Activated CD4-positive, CD25-positive, alpha-beta regulatory T cell treated with anti-CD3 and anti-CD28 coated beads, Interleukin-2, amount 50 U/mL, for 24 hours (primary cell): Measurements from ENCODE around the gene ERCC2.
"Not testable (repeated sequence)": the region's sequence is repeated elsewhere in the genome, so short reads cannot be mapped to it uniquely, and the experiment has no call there.

ENCODE experiments used
- ATAC-seq, 2 donors: fragments of 150-1000 bp; cut with Tn5 transposase; one replicate each; pipeline ENCODE4 v1.10.0; 2021; ENCODE audit warnings: mild to moderate bottlenecking in 1 of 2, moderate library complexity in 1 of 2

The ERCC2 gene

DNA sequence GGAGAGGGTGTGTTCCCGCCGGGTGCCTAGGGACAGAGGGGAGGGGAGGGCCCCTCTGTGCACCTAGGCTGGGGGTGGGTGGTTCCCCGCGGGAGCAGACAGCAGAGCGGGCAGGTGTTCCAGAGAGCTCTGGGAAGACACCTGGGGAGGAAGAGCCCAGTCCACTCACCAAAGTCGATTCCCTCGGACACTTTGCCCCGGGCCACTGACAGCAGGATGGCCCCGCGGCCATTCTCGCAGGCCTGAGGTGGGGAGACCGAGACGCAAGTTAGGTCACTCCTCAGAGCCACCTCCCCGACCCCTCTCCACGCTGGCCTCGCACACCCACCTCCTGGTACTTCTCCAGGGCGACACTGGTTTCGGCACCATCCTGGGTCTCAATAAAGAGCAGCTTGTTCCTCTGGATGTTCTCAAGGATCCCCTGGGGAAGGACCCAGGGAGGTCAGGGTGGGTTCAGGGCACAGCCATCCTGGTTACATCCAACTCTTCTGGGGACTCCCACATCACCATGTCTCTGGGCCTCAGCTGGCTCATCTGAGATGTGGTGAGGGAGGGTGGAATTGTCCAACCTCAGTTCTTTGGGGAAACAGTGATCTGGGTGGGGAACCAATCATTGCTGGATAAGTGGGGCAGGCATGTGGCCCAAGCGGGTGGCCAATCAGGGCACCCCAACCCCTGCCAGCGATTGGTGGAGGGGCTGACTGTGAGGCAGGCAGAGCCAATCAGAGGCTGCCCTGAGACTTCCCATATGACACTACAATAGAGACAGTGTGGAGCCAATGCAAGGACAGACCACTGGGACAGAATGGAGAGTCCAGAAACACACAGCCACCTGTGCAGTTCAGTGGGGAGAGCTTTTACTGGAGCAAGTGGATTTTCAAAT, 17.2 kb downstream of the ERCC2 start:
- ATAC-seq, result peak in 1 of 2 donors; percentile 10

DNA sequence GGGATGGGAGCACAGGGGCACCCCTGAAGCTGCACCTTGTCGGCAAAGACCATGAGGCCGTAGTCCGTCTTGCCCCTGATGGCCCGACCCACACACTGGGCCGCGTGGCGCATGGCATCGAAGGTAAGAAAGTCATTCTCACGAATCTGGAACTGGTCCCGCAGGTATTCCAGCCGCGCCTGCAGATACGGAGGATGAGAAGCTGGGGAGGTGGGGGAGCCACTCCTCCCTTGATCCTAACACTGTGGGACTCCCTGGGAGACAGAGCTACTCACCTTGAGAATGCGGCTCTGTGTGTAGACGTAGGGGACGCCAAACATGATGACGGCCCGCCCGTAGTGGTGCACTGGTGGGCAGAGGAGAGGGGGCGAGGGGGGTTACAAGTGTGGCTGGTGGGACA, 17.9 kb downstream of the ERCC2 start:
- no peak for ATAC-seq

DNA sequence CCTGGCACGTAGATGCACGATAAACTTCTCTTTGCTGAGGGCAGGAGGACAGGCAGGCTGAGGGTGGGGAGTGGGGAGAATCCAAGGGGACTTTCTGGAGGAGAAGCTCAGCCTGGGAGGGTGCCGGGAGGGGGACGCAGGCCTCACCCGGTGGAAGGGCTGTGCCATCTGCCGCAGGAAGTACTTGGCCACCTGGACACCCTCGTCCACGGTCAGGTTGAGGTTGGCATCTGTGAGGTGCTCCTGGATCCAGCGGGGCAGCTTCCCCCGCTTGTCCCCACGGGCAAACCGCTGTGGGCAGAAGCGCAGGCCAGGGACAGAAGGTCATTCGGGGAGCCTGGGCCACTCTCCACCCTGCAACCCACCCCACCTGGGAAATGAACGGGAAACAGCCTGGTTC, 18.3 kb downstream of the ERCC2 start:
- ATAC-seq, result no peak

DNA sequence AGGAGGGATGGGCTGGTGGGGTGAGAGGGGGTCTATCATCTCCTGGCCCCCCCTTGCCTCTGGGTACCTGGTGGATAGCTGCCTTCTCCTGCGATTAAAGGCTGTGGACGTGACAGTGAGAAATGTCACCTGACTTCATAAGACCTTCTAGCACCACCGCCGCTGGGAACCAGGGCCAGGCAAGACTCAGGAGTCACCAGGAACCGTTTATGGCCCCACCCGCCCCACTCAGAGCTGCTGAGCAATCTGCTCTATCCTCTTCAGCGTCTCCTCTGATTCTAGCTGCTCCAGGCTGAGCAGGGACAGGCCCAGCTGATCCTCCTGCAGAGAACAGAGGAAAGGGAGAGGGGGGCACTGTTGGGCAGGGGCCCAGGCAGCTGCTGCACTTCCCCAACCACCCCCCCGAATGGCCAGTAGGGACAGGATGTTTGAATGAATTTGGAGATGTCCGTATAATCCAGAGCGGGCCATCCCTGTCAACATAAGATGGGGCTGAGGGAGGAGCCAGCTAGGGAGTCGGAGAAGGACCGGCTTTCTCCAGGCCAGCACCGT, 18.9 kb downstream of the ERCC2 start:
- no peak for ATAC-seq

DNA sequence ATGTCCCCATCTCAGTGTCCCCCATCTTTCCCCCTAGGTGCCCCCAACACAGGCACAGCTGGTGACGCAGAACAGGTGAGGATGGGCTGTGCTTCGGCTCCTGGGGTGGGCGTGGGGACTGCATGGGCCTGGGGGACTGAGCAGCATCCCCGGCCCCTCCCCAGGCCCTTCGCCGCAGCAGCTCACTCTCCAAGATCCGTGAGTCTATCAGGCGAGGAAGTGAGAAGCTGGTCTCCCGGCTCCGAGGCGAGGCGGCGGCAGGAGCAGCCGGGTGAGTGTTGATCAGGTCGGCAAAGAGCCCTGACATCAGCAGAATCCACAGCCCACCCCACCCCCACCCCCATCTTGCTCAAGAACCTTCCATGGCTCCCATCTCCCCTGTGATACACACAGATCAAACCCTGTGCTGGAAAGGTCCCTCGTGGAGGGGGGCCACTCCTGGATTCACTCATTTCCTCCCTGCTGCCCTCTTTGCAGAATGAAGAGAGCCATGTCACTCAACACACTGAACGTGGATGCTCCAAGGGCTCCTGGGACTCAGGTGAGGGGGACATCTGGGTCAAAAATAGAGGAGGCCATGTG, 19.8 kb downstream of the ERCC2 start:
- no peak for ATAC-seq

DNA sequence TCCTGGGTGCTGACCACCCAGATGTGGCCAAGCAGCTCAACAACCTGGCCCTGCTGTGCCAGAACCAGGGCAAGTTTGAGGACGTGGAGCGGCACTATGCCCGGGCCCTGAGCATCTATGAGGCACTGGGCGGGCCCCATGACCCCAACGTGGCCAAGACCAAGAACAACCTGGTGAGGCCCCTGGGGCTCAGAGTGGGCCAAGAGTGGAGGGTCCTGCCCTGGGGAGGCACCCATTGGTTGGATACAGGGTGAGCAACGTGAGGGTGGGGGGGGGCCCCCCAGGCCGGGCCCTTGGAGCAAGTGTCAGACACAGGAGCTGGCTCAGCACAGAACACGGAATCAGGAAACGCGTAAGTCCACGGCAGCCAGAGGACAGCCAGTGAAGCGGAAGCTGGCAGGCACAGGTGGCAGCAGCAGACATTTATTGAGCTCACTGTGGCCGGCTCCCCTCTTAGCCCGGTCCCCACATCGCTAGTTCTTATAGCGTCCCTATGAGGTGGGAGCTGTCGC, 20.9 kb downstream of the ERCC2 start:
- ATAC-seq, result no peak

DNA sequence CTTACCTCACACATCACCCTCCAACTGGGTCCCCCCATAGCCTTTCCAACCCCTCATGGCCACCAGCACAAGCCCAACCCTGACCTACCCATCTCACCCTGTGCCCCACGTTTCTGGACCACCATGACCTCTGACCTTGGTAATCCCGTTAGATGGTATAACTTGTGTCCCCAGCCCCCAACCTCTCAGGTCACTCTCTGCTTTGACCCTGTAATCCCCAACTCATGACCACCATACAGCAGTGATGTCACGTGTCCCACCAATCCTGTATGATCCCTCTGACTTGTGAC, 21.3 kb downstream of the ERCC2 start:
- ATAC-seq, result no peak

DNA sequence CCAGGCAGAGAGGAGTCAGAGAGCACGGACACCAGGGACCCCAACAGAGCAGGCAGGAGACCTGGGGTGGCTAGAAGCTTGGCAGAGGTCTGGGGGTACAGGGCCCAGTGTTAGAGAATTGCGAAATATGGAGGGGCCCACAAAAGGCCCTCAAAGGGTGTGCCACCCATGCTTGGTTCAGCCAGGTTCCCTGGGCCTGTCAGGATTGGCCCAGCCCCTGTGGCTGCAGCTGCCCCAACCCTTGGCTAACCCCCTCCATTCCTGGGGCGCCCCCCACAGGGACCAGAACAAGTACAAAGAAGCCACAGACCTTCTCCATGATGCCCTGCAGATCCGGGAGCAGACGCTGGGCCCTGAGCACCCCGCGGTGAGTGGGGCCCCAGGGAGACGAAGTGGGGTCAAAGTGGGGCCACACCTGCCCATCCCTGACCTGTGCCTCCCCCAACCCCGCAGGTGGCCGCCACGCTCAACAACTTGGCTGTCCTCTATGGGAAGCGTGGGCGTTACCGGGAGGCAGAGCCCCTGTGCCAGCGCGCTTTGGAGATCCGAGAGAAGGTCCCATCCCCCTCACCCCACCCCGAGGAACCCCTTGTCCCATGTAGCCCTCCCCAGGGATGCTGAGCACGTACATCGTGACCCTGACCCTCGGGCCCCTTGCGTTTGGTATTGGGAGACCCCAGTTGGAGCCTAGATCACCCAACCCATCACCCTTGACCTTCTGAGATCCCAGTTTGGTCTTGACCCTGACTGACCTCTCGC, 21.8 kb downstream of the ERCC2 start:
- ATAC-seq, result no peak

DNA sequence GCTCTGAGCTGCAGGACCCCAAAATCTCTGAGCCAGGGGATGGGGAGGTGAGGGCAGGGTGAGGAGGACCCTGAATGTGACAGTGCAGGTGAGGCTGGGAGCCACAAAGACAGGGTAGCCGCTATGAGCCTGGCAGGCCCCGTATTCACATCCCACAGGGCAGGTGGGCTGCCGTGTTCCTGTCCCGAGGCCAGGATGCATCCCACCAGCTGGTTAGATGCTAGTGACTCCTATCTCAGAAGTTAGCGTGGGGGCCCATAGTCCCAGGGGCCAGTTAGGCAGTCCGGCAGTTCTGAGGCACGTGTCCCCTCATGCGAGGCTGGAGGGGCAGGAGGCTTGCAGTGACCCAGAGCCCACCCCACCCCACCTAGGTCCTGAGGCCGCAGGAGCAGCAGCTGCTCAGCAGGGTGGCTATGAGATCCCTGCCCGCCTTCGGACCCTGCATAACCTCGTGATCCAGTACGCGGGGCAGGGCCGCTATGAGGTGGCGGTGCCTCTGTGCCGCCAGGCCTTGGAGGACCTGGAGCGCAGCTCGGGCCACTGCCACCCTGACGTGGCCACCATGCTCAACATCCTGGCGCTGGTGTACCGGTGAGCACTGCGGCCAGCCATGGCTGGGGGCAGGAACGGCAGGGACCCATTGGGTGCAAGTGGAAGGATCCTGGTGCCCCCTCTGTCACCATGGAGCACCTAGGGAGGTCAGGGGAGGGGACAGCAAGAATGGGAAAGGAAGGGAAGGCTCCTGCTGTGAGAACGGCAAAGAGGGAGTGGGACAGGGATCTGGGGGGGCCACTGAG, 22.6 kb downstream of the ERCC2 start:
- ATAC-seq, result no peak

DNA sequence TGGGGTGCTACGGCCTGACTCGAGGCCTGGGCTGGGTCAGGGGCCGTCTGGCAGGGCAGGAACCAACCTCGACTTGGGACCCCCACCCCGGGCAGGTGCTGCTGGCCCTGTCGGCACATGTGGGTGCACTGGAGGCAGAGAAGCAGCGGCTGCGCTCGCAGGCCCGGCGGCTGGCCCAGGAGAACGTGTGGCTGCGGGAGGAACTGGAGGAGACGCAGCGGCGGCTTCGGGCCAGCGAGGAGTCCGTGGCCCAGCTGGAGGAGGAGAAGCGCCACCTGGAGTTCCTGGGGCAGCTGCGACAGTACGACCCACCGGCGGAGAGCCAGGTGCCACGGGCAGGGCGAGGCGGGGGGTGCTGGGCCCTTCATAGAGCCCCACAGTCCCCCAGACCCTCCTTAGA, 23.9 kb downstream of the ERCC2 start:
- no peak for ATAC-seq

DNA sequence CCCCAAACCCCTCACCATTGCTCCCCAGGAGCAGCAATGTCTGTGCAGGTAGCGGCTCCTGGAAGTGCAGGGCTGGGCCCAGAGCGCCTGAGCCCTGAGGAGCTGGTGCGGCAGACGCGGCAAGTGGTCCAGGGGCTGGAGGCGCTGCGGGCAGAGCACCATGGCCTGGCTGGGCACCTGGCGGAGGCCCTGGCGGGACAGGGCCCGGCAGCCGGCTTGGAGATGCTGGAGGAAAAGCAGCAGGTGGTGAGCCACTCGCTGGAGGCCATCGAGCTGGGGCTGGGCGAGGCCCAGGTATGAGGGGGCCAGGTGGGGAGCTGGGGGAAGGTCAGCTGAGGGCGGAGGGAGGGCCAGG, 24.9 kb downstream of the ERCC2 start:
- no peak for ATAC-seq

DNA sequence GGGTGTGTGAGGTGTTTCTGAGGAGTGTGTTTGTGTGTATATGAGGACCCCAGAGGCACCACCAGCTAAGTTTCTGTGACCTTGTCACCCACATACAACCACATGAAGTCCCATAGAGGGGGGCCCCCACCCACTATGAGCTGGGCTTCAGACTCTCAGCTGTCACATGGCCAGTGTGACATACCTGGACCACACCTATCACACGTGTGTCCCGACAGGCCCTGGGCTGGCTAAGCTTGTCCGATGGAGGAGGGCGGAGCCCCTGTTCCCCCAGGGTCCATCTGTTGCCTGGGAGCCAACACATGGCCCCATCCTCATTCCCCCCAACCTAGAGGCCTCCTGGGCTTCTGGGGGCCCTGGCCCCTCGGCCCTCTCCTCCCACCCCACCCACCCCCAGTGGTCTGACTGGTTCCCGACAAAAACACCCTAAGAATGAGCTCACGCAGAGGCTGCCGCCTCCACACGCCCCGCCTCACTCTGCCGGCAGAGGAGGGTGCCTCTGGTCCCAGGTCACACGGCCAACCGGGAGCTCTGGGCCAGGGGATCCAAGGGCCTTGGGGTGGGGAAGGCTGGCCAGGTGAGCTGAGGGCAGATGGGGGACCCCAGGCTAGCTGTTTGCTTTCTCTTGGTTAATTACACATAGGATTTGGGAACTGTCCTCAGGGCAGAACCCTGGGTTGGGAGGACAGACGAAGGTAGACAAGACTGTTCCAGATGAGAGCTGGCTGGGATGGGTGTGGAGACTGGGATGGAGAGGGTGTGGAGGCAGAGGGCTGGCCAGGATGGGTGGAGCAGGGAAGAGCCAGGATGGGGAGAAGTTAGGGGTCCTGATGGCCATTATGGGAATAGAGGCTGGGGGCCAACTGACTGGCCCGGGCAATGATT, 25.5 kb downstream of the ERCC2 start:
- ATAC-seq, result no peak

DNA sequence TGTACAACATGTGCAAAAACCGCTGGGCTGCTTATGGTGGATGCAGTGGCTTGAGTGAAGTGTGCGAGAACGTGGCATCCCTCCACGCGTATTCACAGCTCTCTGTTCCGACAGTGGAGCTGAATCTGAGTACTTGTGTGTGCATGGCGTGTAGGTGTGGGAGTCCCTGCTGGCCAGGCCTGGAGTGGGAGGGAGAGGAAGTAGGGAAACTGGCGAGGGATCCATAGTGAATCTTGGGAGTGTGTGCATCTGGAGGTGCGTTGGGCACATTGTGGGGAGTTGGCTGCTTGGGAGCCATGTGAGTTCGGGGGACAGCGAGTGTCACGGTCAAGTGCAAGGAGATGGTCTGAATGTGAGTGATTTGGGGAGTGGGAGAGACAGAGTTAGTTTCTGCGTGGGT, 27.5 kb downstream of the ERCC2 start:
- no peak for ATAC-seq

DNA sequence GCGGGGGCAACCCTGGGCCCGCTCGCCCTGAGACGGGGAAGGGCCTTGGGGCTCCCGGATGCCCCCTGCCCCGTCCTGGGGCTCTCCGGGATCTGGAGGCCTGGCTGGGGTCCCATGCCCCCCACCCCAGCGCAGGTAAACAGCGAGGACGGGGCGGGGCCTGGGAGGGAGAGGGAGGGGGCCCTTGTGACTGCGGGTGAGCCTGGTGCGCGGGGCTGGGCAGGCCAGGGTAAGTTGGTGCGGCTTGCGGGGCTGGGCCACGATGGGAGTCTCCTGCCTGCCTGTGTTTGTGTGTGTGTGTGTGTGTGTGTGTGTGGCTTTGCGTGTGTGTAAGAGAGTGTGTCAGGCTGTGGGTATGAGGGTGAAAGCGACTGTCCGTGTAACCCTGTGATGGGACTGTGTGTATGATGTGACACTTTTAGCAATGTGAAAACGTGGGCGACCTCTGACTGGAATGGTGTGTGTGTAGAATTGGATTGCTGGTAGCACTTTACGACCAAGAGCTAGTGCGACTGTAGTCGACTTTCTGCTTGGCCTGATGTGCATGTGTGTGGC, 29.4 kb downstream of the ERCC2 start:
- ATAC-seq, result no peak

DNA sequence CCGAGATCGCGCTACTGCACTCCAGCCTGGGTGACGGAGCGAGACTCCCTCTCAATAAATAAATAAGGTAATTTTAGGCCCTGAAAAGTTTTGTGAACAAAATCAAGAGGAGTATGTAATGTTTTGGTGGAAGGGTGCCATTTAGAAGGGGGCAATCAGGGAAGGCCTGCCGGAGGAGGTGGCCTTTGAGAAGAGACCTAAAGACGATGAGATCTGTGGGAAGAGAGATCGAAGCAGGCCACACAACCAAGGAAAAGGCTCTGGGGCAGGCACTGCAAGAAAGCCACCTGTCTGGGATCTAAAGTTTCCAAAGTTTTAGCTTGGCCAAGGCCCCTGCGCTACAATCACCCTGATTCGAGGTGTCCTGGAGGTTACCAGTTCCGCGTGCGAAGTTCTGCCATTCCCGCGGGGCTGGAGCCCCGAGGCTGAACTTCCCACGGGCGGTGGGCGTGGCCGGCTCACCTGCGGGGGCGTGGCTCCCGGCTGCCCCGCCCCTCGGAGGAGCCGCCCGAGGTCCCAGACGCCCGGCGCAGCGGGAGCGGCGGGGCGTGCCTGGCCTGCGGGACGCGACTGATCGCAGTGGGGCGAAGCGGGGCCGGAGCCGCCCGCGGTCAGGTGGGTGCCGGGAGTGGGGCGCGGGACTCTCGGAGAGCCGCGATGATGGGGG, 30.0 kb downstream of the ERCC2 start, which contains the start of gene KLC3:
KLC3 (plus strand) TSS at position 519 of the 667 bp plus-strand sequence. CDS start 4,792 bp downstream, outside the sequence.
- ATAC-seq, result peak; percentile 13 to 24

DNA sequence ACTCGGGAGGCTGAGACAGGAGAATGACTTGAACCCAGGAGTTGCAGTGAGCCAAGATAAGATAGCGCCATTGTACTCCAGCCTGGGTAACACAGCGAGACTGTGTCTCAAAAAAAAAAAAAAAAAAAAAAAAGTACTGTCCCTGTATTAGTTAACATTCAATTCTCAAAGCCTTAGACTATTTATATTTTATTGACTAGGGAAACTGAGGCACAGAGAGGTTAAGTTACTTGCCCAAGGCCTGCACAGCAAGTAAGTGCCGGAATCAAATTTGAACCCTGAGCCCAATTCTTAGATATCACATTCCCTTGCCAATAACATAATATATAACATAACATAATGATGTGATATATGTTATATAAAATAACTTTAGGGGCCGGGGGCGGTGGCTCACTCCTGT, 30.7 kb downstream of the ERCC2 start:
- no peak for ATAC-seq

DNA sequence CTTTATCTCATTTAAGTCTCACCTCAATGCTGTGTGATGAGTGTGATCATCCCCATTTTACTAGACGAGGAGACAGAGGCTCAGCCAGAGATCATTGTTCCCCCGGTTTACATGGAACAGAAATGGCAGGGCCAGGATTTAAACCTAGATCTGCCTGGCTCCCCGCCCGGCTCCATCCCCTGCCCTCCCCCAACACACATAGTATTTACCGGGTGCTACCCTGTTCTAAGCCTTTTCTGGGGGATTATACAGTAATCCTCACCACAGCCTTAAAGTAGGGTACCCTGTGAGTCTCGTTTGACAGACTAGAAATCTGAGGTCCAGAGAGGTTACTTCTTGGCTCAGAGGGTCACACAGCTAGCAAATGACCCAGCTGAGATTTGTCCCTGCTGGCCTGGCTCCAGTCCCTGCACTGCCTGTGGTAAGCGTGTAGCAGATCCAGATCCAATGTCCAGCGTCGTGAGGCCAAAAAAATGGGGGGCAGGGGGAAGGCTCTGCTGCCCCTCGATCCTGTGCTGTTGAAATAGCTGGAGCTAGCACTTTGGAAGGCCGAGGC, 33.6 kb downstream of the ERCC2 start:
- ATAC-seq, result no peak

DNA sequence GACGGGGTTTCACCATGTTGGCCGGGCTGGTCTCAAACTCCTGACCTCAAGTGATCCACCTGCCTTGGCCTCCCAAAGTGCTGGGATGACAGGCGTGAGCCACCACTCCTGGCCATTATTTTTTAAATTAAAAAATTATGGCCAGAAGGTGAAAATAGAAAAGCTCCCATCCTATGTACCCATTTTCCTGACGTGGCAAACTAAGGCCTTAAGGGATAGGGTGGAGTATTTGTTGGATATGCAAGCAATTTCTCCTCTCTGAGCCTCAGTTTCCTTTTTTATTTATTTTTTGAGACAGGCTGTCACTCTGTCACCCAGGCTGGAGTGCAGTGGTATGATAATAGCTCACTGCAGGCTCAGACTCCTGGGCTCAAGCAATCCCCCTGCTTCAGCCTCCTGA, 35.5 kb downstream of the ERCC2 start:
- ATAC-seq, result not testable (repeated sequence)

DNA sequence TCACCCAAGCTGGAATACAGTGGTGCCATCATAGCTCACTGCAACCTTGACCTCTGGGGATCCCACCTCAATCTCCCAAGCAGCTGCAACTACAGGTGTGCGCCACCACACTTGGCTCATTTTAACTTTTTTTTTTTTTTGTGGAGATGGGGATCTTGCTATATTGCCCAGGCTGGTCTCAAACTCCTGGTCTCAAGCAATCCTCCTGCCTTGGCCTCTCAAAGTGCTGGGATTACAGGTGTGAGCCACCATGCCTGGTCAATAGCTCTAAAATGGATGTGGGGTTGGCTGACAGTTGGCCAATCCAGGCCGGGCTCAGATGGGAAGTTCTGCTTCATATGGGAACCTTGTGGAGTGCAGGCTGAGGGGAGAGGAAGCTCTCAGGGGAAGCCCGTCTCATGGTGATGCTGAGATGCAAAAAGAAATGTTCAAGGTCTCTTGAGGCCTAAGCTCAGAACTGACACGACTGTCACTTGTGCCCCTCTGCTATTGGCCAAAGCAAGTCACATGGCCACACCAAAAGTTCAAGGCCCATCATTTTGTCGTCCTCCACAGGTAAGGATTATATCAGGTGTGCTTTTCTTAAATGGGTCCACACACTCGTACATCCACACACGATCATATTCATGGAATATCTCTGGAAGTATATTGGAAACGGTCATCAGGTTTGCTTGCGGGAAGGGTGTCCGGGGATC, 36.6 kb downstream of the ERCC2 start:
- no peak for ATAC-seq

DNA sequence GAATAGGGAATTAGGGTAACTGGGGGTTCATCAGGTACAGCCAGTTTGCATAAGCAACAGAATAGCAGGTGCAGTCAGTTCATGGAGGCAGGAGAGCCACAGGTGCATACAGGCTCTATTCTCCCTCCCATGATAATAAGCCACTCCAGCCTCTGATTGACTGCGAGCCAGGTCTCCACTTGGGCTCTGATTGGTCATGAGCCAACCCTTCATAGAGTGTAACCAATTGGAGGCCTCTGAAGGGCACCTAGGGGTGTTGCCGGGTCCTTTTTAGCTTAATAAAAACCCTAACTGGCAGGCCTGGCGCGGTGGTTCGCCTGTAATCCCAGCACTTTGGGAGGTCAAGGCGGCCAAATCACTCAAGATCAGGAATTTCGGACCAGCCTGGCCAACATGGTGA, 39.0 kb downstream of the ERCC2 start:
- ATAC-seq, result no peak
